Body of pancreas (tissue), 4 donors: ENCODE results near the gene NBEAL2.

Source experiments
- CTCF ChIP-seq, 7 experiments: fragments of 450-650 bp in 4 of 7; fragments of 200-600 bp in 3 of 7; sonication (generic) in 3 of 7; IDR thresholded peaks; one replicate each; pipeline ENCODE4 v1.5.1; 2016 to 2019; ENCODE audit warnings: antibody characterized with exemption in 7 of 7
- POLR2A ChIP-seq, 3 donors: fragments of 450-650 bp; IDR thresholded peaks; one replicate each; pipeline ENCODE4 v1.6.1; 2016; ENCODE audit warnings: antibody characterized with exemption in 3 of 3, mild to moderate bottlenecking in 2 of 3

GRCh38 chr3:46966811-46967210 is 12.7 kb upstream of the NBEAL2 start:
- TF ChIP-seq CTCF (IDR thresholded peaks at IDR 0.05) (no peak), POLR2A (IDR thresholded peaks at IDR 0.05) (no peak)
